Skin of body (tissue), 2 donors: ENCODE data around the gene EEPD1. TPM values are rescaled to one million over a fixed set of nuclear protein-coding genes. Genes with fewer than 3 reads are reported as not detected.

Source experiments
- DNase-seq: peaks from one replicate; lab custom pipeline; 2025; lab: John Stamatoyannopoulos, UW
- total RNA-seq: library from RNA; depleted of rRNA; stranded (reverse); fragments of >200 nt; gene quantifications from one replicate; pipeline ENCODE4 v1.2.3, GENCODE V29; 2014

Gene EEPD1
- total RNA-seq, 1 donor from 2014 or later: 12.2 TPM

- DNase-seq: no peak
Observed at GRCh38 chr7:36154255-36155212, 1.5 kb downstream of the EEPD1 start.

GRCh38 chr7:36155811-36156361, 2.8 kb downstream of the EEPD1 start:
- DNase-seq: no peak

GRCh38 chr7:36157527-36158320, 4.7 kb downstream of the EEPD1 start:
- DNase-seq: no peak

GRCh38 chr7:36158321-36158605, 5.2 kb downstream of the EEPD1 start:
- DNase-seq: no peak

GRCh38 chr7:36159618-36160017, 6.6 kb downstream of the EEPD1 start:
- DNase-seq: no peak

GRCh38 chr7:36160313-36160712, 7.3 kb downstream of the EEPD1 start:
- DNase-seq: no peak

GRCh38 chr7:36161996-36162395, 8.9 kb downstream of the EEPD1 start:
- DNase-seq: no peak

GRCh38 chr7:36165059-36165458, 12.0 kb downstream of the EEPD1 start:
- no peak for DNase-seq

GRCh38 chr7:36165802-36166201, 12.7 kb downstream of the EEPD1 start:
- no peak for DNase-seq

GRCh38 chr7:36167403-36168050, 14.5 kb downstream of the EEPD1 start:
- DNase-seq: no peak

GRCh38 chr7:36171503-36171902, 18.4 kb downstream of the EEPD1 start:
- DNase-seq: no peak

- no peak for DNase-seq
Observed at GRCh38 chr7:36175886-36176285, 22.8 kb downstream of the EEPD1 start.

- no peak for DNase-seq
Observed at GRCh38 chr7:36176697-36177096, 23.6 kb downstream of the EEPD1 start.

- DNase-seq: no peak
Observed at GRCh38 chr7:36180121-36180520, 27.1 kb downstream of the EEPD1 start.

GRCh38 chr7:36181668-36182067, 28.6 kb downstream of the EEPD1 start:
- DNase-seq: no peak

GRCh38 chr7:36182854-36183604, 30.0 kb downstream of the EEPD1 start:
- DNase-seq: no peak

GRCh38 chr7:36185092-36185491, 32.0 kb downstream of the EEPD1 start:
- no peak for DNase-seq

- DNase-seq: no peak
Observed at GRCh38 chr7:36185756-36186155, 32.7 kb downstream of the EEPD1 start.

GRCh38 chr7:36186359-36187121, 33.5 kb downstream of the EEPD1 start:
- DNase-seq: no peak

GRCh38 chr7:36188266-36188665, 35.2 kb downstream of the EEPD1 start:
- DNase-seq: no peak
